A673 (cell line): Measurements from ENCODE around the gene C15orf62.

Source experiments
- CTCF ChIP-seq: fragments of 300-800, 200-600 bp; sonication (generic); conservative IDR thresholded peaks from 2 replicates; pipeline ENCODE4 v1.5.1; 2017; ENCODE audit warnings: low read depth, mild to moderate bottlenecking, antibody characterized with exemption, low read length, moderate library complexity, mixed read lengths
- EZH2 ChIP-seq: fragments of 200-600 bp; sonication (generic); IDR thresholded peaks from 2 replicates; pipeline ENCODE4 v1.6.1; 2017; ENCODE audit warnings: borderline replicate concordance, low read depth, mild to moderate bottlenecking, mixed read lengths, antibody characterized with exemption, low read length; ENCODE audit not compliant: poor library complexity, severe bottlenecking

DNA sequence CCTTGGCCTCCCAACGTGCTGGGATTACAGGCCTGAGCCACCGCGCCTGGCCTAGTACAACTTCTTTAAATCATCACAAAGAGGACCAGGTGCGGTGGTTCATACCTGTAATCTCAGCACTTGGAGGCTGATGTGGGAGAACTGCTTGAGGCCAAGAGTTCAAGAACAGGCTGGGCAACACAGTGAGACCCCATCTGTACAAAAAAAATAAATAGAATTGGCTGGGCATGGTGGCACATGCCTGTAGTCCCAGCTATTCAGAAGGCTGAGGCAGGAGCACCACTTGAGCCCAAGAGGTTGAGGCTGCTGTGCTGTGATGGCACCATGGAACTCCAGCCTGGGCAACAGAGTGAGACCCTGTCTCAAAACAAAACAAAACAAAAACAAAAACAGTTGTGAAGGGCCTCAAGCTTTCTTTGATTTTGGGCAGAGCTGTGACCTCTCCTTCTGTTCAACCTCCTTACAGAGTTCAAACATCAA lies 20.6 kb upstream of the C15orf62 start:
- TF ChIP-seq CTCF = no peak
- TF ChIP-seq EZH2 = no peak
